Glutamatergic neuron (in vitro differentiated cells): ENCODE measurements around the gene NHLH1. TPM values are rescaled to one million over a fixed set of nuclear protein-coding genes. Genes with fewer than 3 reads are reported as not detected.

ENCODE experiments used
- DNase-seq: peaks from one replicate; pipeline ENCODE4 v3.0.0; 2022
- H3K27ac Mint-ChIP-seq: one replicate; pipeline ENCODE4 v1.8.0; 2020; ENCODE audit warnings: mild to moderate bottlenecking, mixed read lengths, inconsistent platforms; ENCODE audit not compliant: unreplicated experiment
- H3K27me3 Mint-ChIP-seq: one replicate; pipeline ENCODE4 v1.8.0; 2020; ENCODE audit warnings: mild to moderate bottlenecking, moderate library complexity, mixed read lengths, inconsistent platforms; ENCODE audit not compliant: unreplicated experiment
- H3K36me3 Mint-ChIP-seq: one replicate; pipeline ENCODE4 v1.8.0; 2020; ENCODE audit warnings: mild to moderate bottlenecking, mixed read lengths, inconsistent platforms; ENCODE audit not compliant: unreplicated experiment
- H3K4me1 Mint-ChIP-seq: one replicate; pipeline ENCODE4 v1.8.0; 2020; ENCODE audit warnings: mild to moderate bottlenecking, low read depth, mixed read lengths, inconsistent platforms; ENCODE audit not compliant: unreplicated experiment
- H3K4me3 Mint-ChIP-seq: one replicate; pipeline ENCODE4 v1.8.0; 2020; ENCODE audit warnings: mild to moderate bottlenecking, mixed read lengths, inconsistent platforms; ENCODE audit not compliant: unreplicated experiment
- H3K9me3 Mint-ChIP-seq: one replicate; pipeline ENCODE4 v1.8.0; 2020; ENCODE audit warnings: mild to moderate bottlenecking, moderate library complexity, mixed read lengths, inconsistent platforms; ENCODE audit not compliant: unreplicated experiment
- CTCF ChIP-seq: fragments of 200-600 bp; sonication (generic); IDR thresholded peaks from one replicate; pipeline ENCODE4 v1.5.0; 2021; ENCODE audit not compliant: partially characterized antibody, unreplicated experiment
- total RNA-seq: library from RNA; stranded (reverse); fragmentation: NEBNext Ultra II Directional; extraction: Animal tissue kit (Norgen Biotek cat#: 25700); gene quantifications from one replicate; pipeline ENCODE4 v1.2.1, GENCODE V29; 2021; ENCODE audit not compliant: unreplicated experiment

Gene NHLH1
- total RNA-seq, 1 donor from 2014 or later = 1,198 TPM

GRCh38 chr1:160415696-160416290, 48.9 kb downstream of the NHLH1 start:
- Mint-ChIP-seq H3K4me3 (no peak overlapping the region), H3K36me3 (peaks cover 6% of the 10 kb centered on the region), H3K27ac (no peak overlapping the region), H3K9me3 (no peaks in the 10 kb centered on the region), H3K4me1 (peaks cover 32% of the 10 kb centered on the region), H3K27me3 (peaks cover 6% of the 10 kb centered on the region)
- DNase-seq = no peak
- no peak for TF ChIP-seq CTCF

GRCh38 chr1:160416369-160416768, 49.5 kb downstream of the NHLH1 start:
- no peaks in the 10 kb centered on the region for H3K9me3 Mint-ChIP-seq
- no peak for DNase-seq
- peaks cover 6% of the 10 kb centered on the region for H3K27me3 Mint-ChIP-seq
- H3K4me1 Mint-ChIP-seq = peaks cover 26% of the 10 kb centered on the region
- TF ChIP-seq CTCF = peak; percentile 32
- H3K36me3 Mint-ChIP-seq = peaks cover 6% of the 10 kb centered on the region
- no peak overlapping the region for H3K4me3 Mint-ChIP-seq
- no peak overlapping the region for H3K27ac Mint-ChIP-seq

- H3K27ac Mint-ChIP-seq = peak overlapping the region; percentile 31
- no peak for DNase-seq
- H3K9me3 Mint-ChIP-seq = peaks cover 2% of the 10 kb centered on the region
- peaks cover 6% of the 10 kb centered on the region for H3K36me3 Mint-ChIP-seq
- H3K4me1 Mint-ChIP-seq = peaks cover 22% of the 10 kb centered on the region
- H3K4me3 Mint-ChIP-seq = peak overlapping the region; percentile 63
- no peak for TF ChIP-seq CTCF
- H3K27me3 Mint-ChIP-seq = peaks cover 9% of the 10 kb centered on the region
Observed at GRCh38 chr1:160418483-160418882, 51.6 kb downstream of the NHLH1 start.

GRCh38 chr1:160419150-160419837, 52.4 kb downstream of the NHLH1 start:
- no peak for DNase-seq
- Mint-ChIP-seq H3K4me3 (no peak overlapping the region), H3K36me3 (peaks cover 8% of the 10 kb centered on the region), H3K9me3 (peaks cover 2% of the 10 kb centered on the region), H3K4me1 (peaks cover 14% of the 10 kb centered on the region), H3K27me3 (peaks cover 9% of the 10 kb centered on the region), H3K27ac (peak overlapping the region; percentile 74)
- TF ChIP-seq CTCF = no peak

GRCh38 chr1:160419838-160420169, 52.9 kb downstream of the NHLH1 start:
- Mint-ChIP-seq H3K27me3 (peaks cover 9% of the 10 kb centered on the region), H3K4me1 (peaks cover 10% of the 10 kb centered on the region), H3K27ac (no peak overlapping the region), H3K4me3 (no peak overlapping the region), H3K36me3 (peaks cover 13% of the 10 kb centered on the region), H3K9me3 (peaks cover 2% of the 10 kb centered on the region)
- no peak for DNase-seq
- TF ChIP-seq CTCF = no peak
